Heart right ventricle (tissue), 16 donors: ENCODE measurements around the gene FBXO11. TPM values are rescaled to one million over a fixed set of nuclear protein-coding genes. Genes with fewer than 3 reads are reported as not detected.

Experiments
- ATAC-seq, 8 donors: fragments of 200-7000 bp; cut with Tn5 transposase; one replicate each; pipeline ENCODE4 v1.9.1; 2020; ENCODE audit warnings: mild to moderate bottlenecking in 8 of 8, moderate library complexity in 8 of 8, moderate number of reproducible peaks in 1 of 8
- DNase-seq, 2 donors: peaks; one replicate each; pipeline ENCODE4 v3.0.0-alpha.2; 2020
- H3K27ac ChIP-seq, 10 donors: fragments of 200-600 bp; sonication (generic) in 2 of 10; one replicate each; pipeline versions ENCODE4 v1.5.0 to v1.8.0; 2020 to 2022; ENCODE audit warnings: mild to moderate bottlenecking in 3 of 10
- H3K27me3 ChIP-seq, 7 donors: fragments of 200-600 bp; one replicate each; pipeline ENCODE4 v1.8.0; 2021 to 2022; ENCODE audit warnings: mild to moderate bottlenecking in 2 of 7
- H3K36me3 ChIP-seq, 9 donors: fragments of 200-600 bp; sonication (generic) in 1 of 9; one replicate each; pipeline versions ENCODE4 v1.5.0 to v1.8.0; 2020 to 2022; ENCODE audit warnings: mild to moderate bottlenecking in 2 of 9
- H3K4me1 ChIP-seq, 9 donors: fragments of 200-600 bp; sonication (generic) in 1 of 9; one replicate each; pipeline versions ENCODE4 v1.5.0 to v1.8.0; 2020 to 2022; ENCODE audit warnings: mild to moderate bottlenecking in 4 of 9
- H3K4me3 ChIP-seq, 10 donors: fragments of 200-600 bp; sonication (generic) in 2 of 10; one replicate each; pipeline versions ENCODE4 v1.5.0 to v1.8.0; 2020 to 2022; ENCODE audit warnings: mild to moderate bottlenecking in 7 of 10, moderate library complexity in 2 of 10
- H3K9me3 ChIP-seq, 11 donors: fragments of 200-600 bp in 10 of 11; sonication (generic) in 2 of 11; one replicate each; pipeline versions ENCODE4 v1.5.0 to v1.8.0; 2013 to 2022; ENCODE audit warnings: mild to moderate bottlenecking in 2 of 11, control low read depth in 1 of 11, moderate library complexity in 1 of 11
- CTCF ChIP-seq, 9 donors: fragments of 200-600 bp; sonication (generic) in 2 of 9; IDR thresholded peaks; one replicate each; pipeline versions ENCODE4 v1.5.0 to v1.8.0; 2021 to 2022; ENCODE audit warnings: antibody characterized with exemption in 9 of 9, mild to moderate bottlenecking in 5 of 9, moderate library complexity in 1 of 9
- WGBS, 2 donors: extraction: QIAGEN DNeasy Blood & Tissue Kit; methylation state at CpG; one replicate each; pipeline ENCODE4 v1.1.7; 2013; ENCODE audit warnings: inconsistent platforms in 1 of 2; 5-methylcytosine and 5-hydroxymethylcytosine counted together
- intact Hi-C, 10 donors: fragments of 100-400 bp; cut with DNase I; formaldehyde crosslinking; loops; one replicate each; pipeline versions ENCODE4 v1.11.1 to v1.14.2; 2022
- long read RNA-seq, 3 donors: library from polyadenylated mRNA; unstranded; transcript quantifications; one replicate each; pipeline ENCODE4 v2.0.0, GENCODE V29; 2020 to 2021
- polyA plus RNA-seq, 2 donors: library from polyadenylated mRNA; stranded (reverse); fragments of 200-250 nt; gene quantifications; one replicate each; pipeline ENCODE4 v1.2.3, GENCODE V29; 2013
- total RNA-seq, 10 donors: library from RNA; stranded (reverse); fragmentation: NEBNext Ultra II Directional in 3 of 10; extraction: Animal tissue kit (Norgen Biotek cat#: 25700) in 3 of 10; gene quantifications; one replicate each; pipeline versions ENCODE4 v1.2.1 to v1.2.4, GENCODE V29; 2021 to 2023
- donor health status: Arrhythmogenic right ventricular cardiomyopathy.
- donor health status: ischemic (EF 13 %, LVEDD 7.1; RV severe dilation, severe dysfunction).
- donor health status: healthy with polysubstance abuse.
- donor health status: DM: no; HTN: yes; CAD: no.
- donor health status: DM: no; HTN: no; CAD: no.
- donor health status: ischemic (EF 25% LVEDD 6.9; RV normal size, moderate dysfunction).
- donor health status: ischemic (EF 25% LVEDD 5.7; RV mildly dilated, moderate dysfunction).
- donor health status: healthy.
- donor health status: DM: yes; HTN: yes; CAD: no.
- donor health status: Ischemic cardiomyopathy.
- donor health status: ischemic (EF 35%, LVEDD 5.7; RV mildly dilated, moderate dysfunction).
- donor health status: nonischemic (EF 11% LVEDD 7.7; RV severe dilation, severe dysfunction).
- donor health status: DM: yes; HTN: yes; CAD: no.
- donor health status: PGD.
- donor health status: ischemic (EF 29% LVEDD 5.4; RV normal size, mild dysfunction).
- donor health status: nonischemic (EF 23%, LVEDD 6.1; RV moderate dilation, normal function).

The FBXO11 gene
- total RNA-seq = 10 to 100 TPM; 33.3 to 48.2 (median 37.6) TPM
- 10 to 100 TPM; 15.7 to 27.8 TPM for polyA plus RNA-seq
- long read RNA-seq, donor 1, full-length matches to known transcripts = 30 of 40 reads
- long read RNA-seq, donor 1, partial matches to known transcripts = 4 of 40 reads
- long read RNA-seq, donor 1, other reads (novel, unspliced or antisense) = 6 of 40 reads
- long read RNA-seq, donor 2, full-length matches to known transcripts = 53 of 68 reads
- long read RNA-seq, donor 2, partial matches to known transcripts = 6 of 68 reads
- long read RNA-seq, donor 2, other reads (novel, unspliced or antisense) = 9 of 68 reads
- long read RNA-seq, donor 3, full-length matches to known transcripts = 24 of 53 reads
- long read RNA-seq, donor 3, partial matches to known transcripts = 17 of 53 reads
- long read RNA-seq, donor 3, other reads (novel, unspliced or antisense) = 12 of 53 reads

GRCh38 chr2:47906157-47907038 lies at the start of gene FBXO11:
TSS of gene FBXO11 (minus strand) at chr2:47906498. CDS start at chr2:47905720, 778 bp downstream.
- H3K27me3 ChIP-seq = no peaks in the 10 kb centered on the region
- WGBS, 2 donors = 0% methylated on average over 40 to 50 of the region's 54 CpGs
- H3K27ac ChIP-seq = peak within 1 kb of the TSS; percentile 93 to 100 (median 99)
- H3K9me3 ChIP-seq = no peaks in the 10 kb centered on the region
- H3K36me3 ChIP-seq = no peaks in the 10 kb centered on the region
- intact Hi-C loops = loop anchor here (1.0 to 10.0 kb wide), 13 partner anchors 39 to 528 kb away; partner anchors contain the start of gene MSH6 (in 4 of the 10)
- peak; percentile 20 to 79 (median 61) for TF ChIP-seq CTCF (IDR thresholded peaks at IDR 0.05)
- DNase-seq (peak; percentile 94 to 98), ATAC-seq (peak; percentile 94 to 98 (median 96))
- peaks cover 0 to 35% (median 28%) of the 10 kb centered on the region in 9 donors for H3K4me1 ChIP-seq
- peak within 1 kb of the TSS; percentile 76 to 95 (median 90) for H3K4me3 ChIP-seq

DNA sequence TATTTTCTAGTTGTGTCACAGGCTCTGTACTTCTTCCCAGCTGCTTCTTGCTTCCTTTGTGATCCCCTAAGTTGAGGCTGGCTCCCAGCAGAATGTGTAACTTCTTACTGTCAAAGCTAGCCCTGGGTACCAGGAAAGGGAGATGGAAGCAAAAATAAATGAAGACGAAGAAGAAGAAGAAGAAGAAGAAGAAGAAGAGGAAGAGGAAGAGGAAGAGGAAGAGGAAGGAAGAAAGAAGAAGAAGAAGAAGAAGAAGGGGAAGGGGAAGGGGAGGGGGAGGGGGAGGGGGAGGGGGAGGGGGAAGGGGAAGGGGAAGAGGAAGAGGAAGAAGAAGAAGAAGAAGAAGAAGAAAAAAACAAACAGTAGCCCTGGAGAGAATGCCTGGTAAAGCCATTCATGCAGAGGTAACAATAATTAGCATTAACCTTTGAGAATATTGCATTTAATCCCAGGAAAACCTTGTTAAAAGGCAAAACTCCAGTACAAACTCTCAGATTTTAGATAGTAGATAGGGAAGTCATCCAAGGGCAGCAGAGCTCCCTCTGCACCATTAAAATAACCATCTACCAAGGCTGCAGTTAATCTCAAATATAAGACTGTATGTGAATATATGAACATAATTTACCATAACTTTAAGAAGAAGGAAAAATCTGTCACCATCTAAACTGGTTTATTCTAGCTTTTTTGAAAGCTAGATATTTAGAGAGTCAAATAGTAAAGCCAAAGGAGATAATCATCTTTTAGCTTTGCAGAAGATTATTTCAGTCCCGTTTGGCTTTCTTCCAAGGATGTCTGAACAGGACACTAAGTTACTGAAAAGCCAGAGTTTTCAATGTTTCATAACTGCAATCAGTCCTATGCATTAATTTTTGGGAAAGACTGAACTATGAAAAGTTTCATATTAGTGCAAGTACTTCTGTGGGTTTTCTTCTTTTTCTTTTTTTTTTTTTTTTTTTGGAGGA lies 44.3 kb upstream of the FBXO11 start:
- no peak for TF ChIP-seq CTCF (IDR thresholded peaks at IDR 0.05)
- H3K9me3 ChIP-seq = no peaks in the 10 kb centered on the region
- intact Hi-C loops = no loop called here
- H3K4me1 ChIP-seq = no peaks in the 10 kb centered on the region
- no peak for ATAC-seq
- no peak overlapping the region for H3K27ac ChIP-seq
- peaks cover 0 to 8% (median 0%) of the 10 kb centered on the region in 7 donors for H3K27me3 ChIP-seq
- no peak for DNase-seq
- H3K36me3 ChIP-seq = no peaks in the 10 kb centered on the region
- H3K4me3 ChIP-seq = no peak overlapping the region
- 47 to 52% methylated on average over 1 to 2 of the region's 2 CpGs for WGBS, 2 donors

GRCh38 chr2:47946593-47946992 lies 40.3 kb upstream of the FBXO11 start:
- intact Hi-C loops = no loop called here
- 75 to 90% methylated on average over 5 of the region's 5 CpGs for whole genome bisulfite sequencing, 2 donors
- H3K36me3 ChIP-seq = no peaks in the 10 kb centered on the region
- TF ChIP-seq CTCF (IDR thresholded peaks at IDR 0.05) = no peak
- peak in 1 of 2 donors; percentile 4 for DNase-seq
- peak in 5 of 8 donors; percentile 38 to 89 (median 56) for ATAC-seq
- H3K9me3 ChIP-seq = no peaks in the 10 kb centered on the region
- H3K4me3 ChIP-seq = no peak overlapping the region
- no peak overlapping the region for H3K27ac ChIP-seq
- no peaks in the 10 kb centered on the region for H3K27me3 ChIP-seq
- peaks cover 0 to 4% (median 0%) of the 10 kb centered on the region in 9 donors for H3K4me1 ChIP-seq
